Gastroesophageal sphincter (tissue), 4 donors: ENCODE results near the gene SWSAP1. TPM values are rescaled to one million over a fixed set of nuclear protein-coding genes. Genes with fewer than 3 reads are reported as not detected.
A peak's percentile ranks its signal among the peaks of the same experiment; 100 is the strongest.
"Not testable (repeated sequence)": the region's sequence is repeated elsewhere in the genome, so short reads cannot be mapped to it uniquely, and the experiment has no call there.

Source experiments
- ATAC-seq: fragments of 150-250 bp; one replicate; pipeline ENCODE4 v1.9.1; 2016; ENCODE audit warnings: mild to moderate bottlenecking, moderate library complexity
- H3K27ac ChIP-seq, 4 donors: fragments of 200-600 bp; sonication (generic) in 3 of 4; 1 replicate in 3 of 4; 2 replicates in 1 of 4; pipeline ENCODE4 v1.5.1; 2016 to 2019
- H3K27me3 ChIP-seq: fragments of 200-600 bp; sonication (generic); one replicate; pipeline ENCODE4 v1.5.1; 2019
- H3K36me3 ChIP-seq, 2 donors: fragments of 200-600 bp; sonication (generic); one replicate each; pipeline ENCODE4 v1.5.1; 2019; ENCODE audit warnings: control low read depth in 1 of 2
- H3K4me1 ChIP-seq, 3 donors: fragments of 200-600 bp; sonication (generic); 1 replicate in 2 of 3; 2 replicates in 1 of 3; pipeline ENCODE4 v1.5.1; 2016 to 2019; ENCODE audit warnings: control low read depth in 2 of 3
- H3K4me3 ChIP-seq, 2 donors: fragments of 200-600 bp; sonication (generic); one replicate each; pipeline ENCODE4 v1.5.1; 2019; ENCODE audit warnings: mild to moderate bottlenecking in 1 of 2, moderate library complexity in 1 of 2
- H3K9me3 ChIP-seq, 3 donors: fragments of 200-600 bp; sonication (generic); one replicate each; pipeline ENCODE4 v1.5.1; 2017 to 2019; ENCODE audit warnings: control low read depth in 2 of 3
- EP300 ChIP-seq: sonication (generic); formaldehyde crosslinking; IDR thresholded peaks from one replicate; pipeline ENCODE4 v1.6.1; 2017; ENCODE audit warnings: antibody characterized with exemption, mild to moderate bottlenecking
- POLR2A ChIP-seq, 2 donors: fragments of 450-650 bp; IDR thresholded peaks; one replicate each; pipeline ENCODE4 v1.6.1; 2017; ENCODE audit warnings: antibody characterized with exemption in 2 of 2, mild to moderate bottlenecking in 2 of 2, moderate library complexity in 1 of 2
- POLR2AphosphoS5 ChIP-seq: sonication (generic); formaldehyde crosslinking; IDR thresholded peaks from one replicate; pipeline ENCODE4 v1.6.1; 2017; ENCODE audit warnings: antibody characterized with exemption
- WGBS, 2 donors: methylation state at CpG; one replicate each; pipeline ENCODE4 v1.1.5; 2018; ENCODE audit warnings: low coverage in 1 of 2; 5-methylcytosine and 5-hydroxymethylcytosine counted together
- total RNA-seq, 4 donors: library from RNA; depleted of rRNA; stranded (reverse); fragments of >200 nt; gene quantifications; one replicate each; pipeline ENCODE4 v1.1.0, GENCODE V29; 2016
- TF ChIP-seq, protein P1 (sequence below), 4 experiments: fragments of 200-600 bp in 2 of 4; fragments of 450-650 bp in 2 of 4; sonication (generic) in 1 of 4; IDR thresholded peaks; one replicate each; pipeline ENCODE4 v1.5.1; 2017 to 2019; ENCODE audit warnings: antibody characterized with exemption in 4 of 4, mild to moderate bottlenecking in 2 of 4, moderate library complexity in 2 of 4

Gene SWSAP1
- total RNA-seq, 4 donors from 2014 or later = 0.62 to 2.6 (median 1.0) TPM

DNA sequence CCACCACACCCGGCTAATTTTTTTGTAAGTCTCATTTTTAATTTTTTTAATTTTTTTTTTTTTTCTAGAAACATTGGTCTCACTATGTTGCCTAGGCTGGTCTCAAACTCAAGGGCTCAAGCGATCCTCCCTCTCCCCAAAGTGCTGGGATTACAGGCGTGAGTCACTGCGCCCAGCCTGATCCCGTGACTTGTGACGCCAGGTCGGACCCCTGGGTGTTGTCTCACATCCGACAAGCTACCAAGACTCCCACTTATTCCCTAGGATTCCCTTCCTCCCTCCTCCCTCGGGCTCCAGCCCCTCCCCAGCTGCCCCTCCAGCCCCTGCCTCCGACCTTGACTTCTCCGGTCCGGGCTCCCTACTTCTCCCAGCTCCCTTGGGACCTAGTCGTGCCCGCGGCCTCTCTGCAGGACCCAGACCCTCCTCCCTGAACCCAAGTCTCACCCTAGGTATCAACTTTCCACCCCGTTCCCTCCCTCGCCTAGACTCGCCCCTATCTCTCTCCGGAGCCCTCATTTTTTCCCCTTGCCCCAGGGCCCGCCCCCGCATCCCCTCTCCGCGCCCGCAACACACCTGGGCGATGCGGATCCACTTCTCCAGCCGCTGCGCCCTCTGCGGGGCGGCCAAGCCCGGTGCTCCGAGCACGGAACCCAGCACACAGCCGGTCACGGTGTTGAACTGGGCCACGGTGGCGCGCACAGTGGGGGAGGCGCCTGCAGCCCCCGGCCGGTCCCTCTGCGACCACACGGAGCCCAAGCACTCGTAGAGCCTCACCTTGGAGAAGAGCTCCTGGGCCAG lies 31.6 kb downstream of the SWSAP1 start:
- Histone ChIP-seq H3K9me3 (no peaks in the 10 kb centered on the region), H3K4me1 (peaks cover 0 to 6% (median 0%) of the 10 kb centered on the region in 3 donors), H3K27ac (no peak overlapping the region), H3K27me3 (peaks cover 53% of the 10 kb centered on the region), H3K4me3 (no peak overlapping the region), H3K36me3 (no peaks in the 10 kb centered on the region)
- TF ChIP-seq POLR2A (IDR thresholded peaks at IDR 0.05) (no peak), EP300 (no peak)
- TF ChIP-seq, protein P1, sequence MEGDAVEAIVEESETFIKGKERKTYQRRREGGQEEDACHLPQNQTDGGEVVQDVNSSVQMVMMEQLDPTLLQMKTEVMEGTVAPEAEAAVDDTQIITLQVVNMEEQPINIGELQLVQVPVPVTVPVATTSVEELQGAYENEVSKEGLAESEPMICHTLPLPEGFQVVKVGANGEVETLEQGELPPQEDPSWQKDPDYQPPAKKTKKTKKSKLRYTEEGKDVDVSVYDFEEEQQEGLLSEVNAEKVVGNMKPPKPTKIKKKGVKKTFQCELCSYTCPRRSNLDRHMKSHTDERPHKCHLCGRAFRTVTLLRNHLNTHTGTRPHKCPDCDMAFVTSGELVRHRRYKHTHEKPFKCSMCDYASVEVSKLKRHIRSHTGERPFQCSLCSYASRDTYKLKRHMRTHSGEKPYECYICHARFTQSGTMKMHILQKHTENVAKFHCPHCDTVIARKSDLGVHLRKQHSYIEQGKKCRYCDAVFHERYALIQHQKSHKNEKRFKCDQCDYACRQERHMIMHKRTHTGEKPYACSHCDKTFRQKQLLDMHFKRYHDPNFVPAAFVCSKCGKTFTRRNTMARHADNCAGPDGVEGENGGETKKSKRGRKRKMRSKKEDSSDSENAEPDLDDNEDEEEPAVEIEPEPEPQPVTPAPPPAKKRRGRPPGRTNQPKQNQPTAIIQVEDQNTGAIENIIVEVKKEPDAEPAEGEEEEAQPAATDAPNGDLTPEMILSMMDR (IDR thresholded peaks at IDR 0.05) = peak in 1 of 4 experiments; percentile 56
- 38 to 82% methylated on average over 7 to 18 of the region's 44 CpGs for WGBS, 2 donors
- ATAC-seq = no peak

DNA sequence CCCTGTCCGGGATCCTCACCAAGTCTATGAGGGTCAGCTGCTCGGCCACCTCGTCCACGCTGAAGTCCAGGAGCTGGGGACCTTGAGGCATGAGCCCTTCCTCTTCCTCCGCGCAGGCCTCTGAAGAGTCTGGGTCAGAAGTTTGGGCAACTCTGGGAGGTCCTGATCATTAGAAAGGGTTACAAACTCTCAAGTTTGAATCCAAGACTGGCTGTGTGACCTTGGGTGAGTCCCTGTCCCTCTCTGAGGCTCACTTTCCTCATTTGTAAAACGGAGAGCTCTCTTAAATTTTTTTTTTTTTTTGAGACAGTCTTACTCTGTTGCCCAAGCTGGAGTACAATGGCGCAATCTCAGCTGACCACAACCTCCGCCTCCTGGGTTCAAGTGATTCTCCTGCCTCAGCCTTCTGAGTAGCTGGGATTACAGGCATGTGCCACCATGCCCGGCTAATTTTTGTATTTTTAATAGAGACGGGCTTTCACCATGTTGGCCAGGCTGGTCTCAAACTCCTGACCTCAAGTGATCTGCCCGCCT lies 32.3 kb downstream of the SWSAP1 start:
- not testable (repeated sequence) for H3K4me3 ChIP-seq, H3K27ac ChIP-seq, H3K4me1 ChIP-seq, ATAC-seq, H3K36me3 ChIP-seq, H3K9me3 ChIP-seq
- whole genome bisulfite sequencing, 2 donors = 78 to 92% methylated on average over 4 to 5 of the region's 12 CpGs
- H3K27me3 ChIP-seq = peaks cover 59% of the 10 kb centered on the region

DNA sequence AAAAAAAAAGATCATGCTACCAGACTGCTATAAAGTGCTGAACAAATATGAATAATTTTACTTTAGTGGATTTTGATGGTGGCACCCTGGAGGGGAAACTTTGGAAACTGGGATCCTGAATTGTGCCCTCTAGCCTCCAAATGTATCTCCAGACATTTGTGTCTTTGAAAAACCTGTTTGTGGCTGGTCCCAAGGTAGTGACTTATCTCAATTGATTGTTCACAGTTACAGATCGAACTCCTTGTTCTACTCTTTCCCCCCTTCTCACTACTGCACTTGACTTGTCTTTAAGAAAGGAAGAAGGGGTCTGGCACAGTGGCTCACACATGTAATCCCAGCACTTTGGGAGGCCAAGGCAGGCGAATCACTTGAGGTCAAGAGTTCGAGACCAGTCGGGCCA lies 34.1 kb downstream of the SWSAP1 start:
- TF ChIP-seq EP300 = no peak
- no peak for TF ChIP-seq POLR2AphosphoS5
- TF ChIP-seq, protein P1 (IDR thresholded peaks at IDR 0.05) = no peak
- TF ChIP-seq POLR2A (IDR thresholded peaks at IDR 0.05) = no peak
- no peak overlapping the region for H3K27ac ChIP-seq
- peaks cover 0 to 6% (median 0%) of the 10 kb centered on the region in 3 donors for H3K4me1 ChIP-seq
- H3K36me3 ChIP-seq = no peaks in the 10 kb centered on the region
- no peak for ATAC-seq
- H3K9me3 ChIP-seq = no peaks in the 10 kb centered on the region
- 82 to 83% methylated on average over 2 to 3 of the region's 4 CpGs for WGBS, 2 donors
- no peak overlapping the region for H3K4me3 ChIP-seq
- peaks cover 59% of the 10 kb centered on the region for H3K27me3 ChIP-seq

DNA sequence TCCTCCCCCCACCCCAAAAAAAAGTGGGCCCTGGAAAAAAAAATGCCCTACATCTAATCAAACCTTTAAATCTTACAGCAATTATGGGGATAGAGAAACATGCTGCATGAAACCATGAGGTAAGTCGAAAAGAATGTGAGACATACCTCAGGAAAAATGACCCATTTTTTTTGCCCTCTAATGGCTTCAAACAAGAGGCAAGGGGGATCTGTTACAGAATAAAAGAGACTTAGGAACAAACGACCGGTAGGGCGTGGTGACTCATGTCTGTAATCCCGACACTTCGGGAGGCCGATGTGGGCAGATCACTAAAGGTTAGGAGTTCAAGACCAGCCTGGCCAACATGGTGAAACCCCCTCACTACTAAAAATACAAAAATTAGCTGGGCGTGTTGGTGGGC lies 36.2 kb downstream of the SWSAP1 start:
- no peak overlapping the region for H3K4me3 ChIP-seq
- no peak for ATAC-seq
- peaks cover 0 to 6% (median 0%) of the 10 kb centered on the region in 3 donors for H3K4me1 ChIP-seq
- H3K9me3 ChIP-seq = no peaks in the 10 kb centered on the region
- peaks cover 62% of the 10 kb centered on the region for H3K27me3 ChIP-seq
- H3K36me3 ChIP-seq = no peaks in the 10 kb centered on the region
- WGBS, 2 donors = 62 to 64% methylated on average over 1 to 3 of the region's 8 CpGs
- TF ChIP-seq POLR2A (IDR thresholded peaks at IDR 0.05) (no peak), POLR2AphosphoS5 (no peak), EP300 (no peak)
- TF ChIP-seq, protein P1 (IDR thresholded peaks at IDR 0.05) = no peak
- no peak overlapping the region for H3K27ac ChIP-seq

DNA sequence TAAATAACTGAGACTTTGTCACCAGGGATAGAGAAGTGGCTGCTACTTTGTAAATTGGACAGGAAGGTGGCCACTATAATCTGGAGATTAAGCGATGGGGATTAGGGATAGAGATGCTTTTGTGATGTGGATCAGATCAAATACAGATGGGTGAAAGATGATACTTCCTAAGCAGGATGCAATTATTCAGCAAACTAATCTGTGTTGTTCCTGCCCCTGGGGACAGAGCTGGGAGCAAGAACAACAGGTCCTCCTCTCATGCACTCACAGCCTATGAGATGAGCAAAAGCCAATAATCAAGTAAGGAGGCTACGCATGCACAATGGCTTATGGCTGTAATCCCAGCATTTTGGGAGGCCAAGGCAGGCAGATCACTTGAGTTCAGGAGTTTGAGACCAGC lies 40.1 kb downstream of the SWSAP1 start:
- WGBS, 2 donors = 82 to 86% methylated on average over 1 to 2 of the region's 2 CpGs
- Histone ChIP-seq H3K4me1 (peaks cover 0 to 15% (median 10%) of the 10 kb centered on the region in 3 donors), H3K27me3 (peaks cover 64% of the 10 kb centered on the region), H3K27ac (no peak overlapping the region), H3K36me3 (no peaks in the 10 kb centered on the region), H3K4me3 (no peak overlapping the region), H3K9me3 (no peaks in the 10 kb centered on the region)
- no peak for TF ChIP-seq POLR2AphosphoS5
- TF ChIP-seq EP300 = no peak
- TF ChIP-seq, protein P1 (IDR thresholded peaks at IDR 0.05) = no peak
- no peak for TF ChIP-seq POLR2A (IDR thresholded peaks at IDR 0.05)
- ATAC-seq = no peak
